HepG2 (cell line): ENCODE measurements around the gene ZNF793. TPM values are rescaled to one million over a fixed set of nuclear protein-coding genes. Genes with fewer than 3 reads are reported as not detected.
A peak's percentile ranks its signal among the peaks of the same experiment; 100 is the strongest.

Source experiments
- ATAC-seq: fragments of 200-7000 bp; cut with Tn5 transposase; 3 replicates; pipeline ENCODE4 v1.9.1; 2020; ENCODE audit warnings: mild to moderate bottlenecking, moderate library complexity
- BruUV-seq: library from RNA; stranded (reverse); fragments of 400-500 nt; replicated peaks from 2 replicates; lab custom pipeline; 2021; lab: Mats Ljungman, UMichigan
- CTCF ChIA-PET: fragments of 300-600 bp; formaldehyde crosslinking; extraction: SDS; loops from one replicate; lab custom pipeline; 2021; ENCODE audit warnings: low total read pairs, inconsistent platforms, low intra/inter-chr PET ratio; lab: Yijun Ruan, JAX
- POLR2A ChIA-PET: fragments of 350-600 bp; sonication (Branson Sonifier 250); formaldehyde crosslinking; loops from one replicate; lab custom pipeline; 2020; ENCODE audit warnings: antibody characterized with exemption, inconsistent platforms; lab: Yijun Ruan, JAX
- DNase-seq: peaks from one replicate; pipeline ENCODE4 v3.0.0-alpha.2; 2015; ENCODE audit warnings: low spot score
- FAIRE-seq: peaks from 3 replicates; lab custom pipeline; 2011; peaks lifted over from hg19 to GRCh38; lab: Jason Lieb, UNC
- H2AFZ ChIP-seq: one replicate; pipeline ENCODE4 v1.6.1; 2011; ENCODE audit warnings: low read length, inconsistent platforms
- H3K27ac ChIP-seq: fragments of 300-600 bp; 3 replicates; pipeline ENCODE4 v1.8.0; 2011; ENCODE audit warnings: mixed run types, mild to moderate bottlenecking, mixed read lengths, low read length, inconsistent platforms; ENCODE audit not compliant: insufficient read depth; ENCODE audit errors: extremely low read length
- H3K27me3 ChIP-seq, 2 experiments: fragments of 200-600 bp in 1 of 2; 2 replicates in 1 of 2; 3 replicates in 1 of 2; pipeline versions ENCODE4 v1.6.0 to v1.8.0; 2011; ENCODE audit warnings: low read length in 2 of 2, mild to moderate bottlenecking in 2 of 2, moderate library complexity in 2 of 2, inconsistent platforms in 1 of 2; ENCODE audit not compliant: insufficient read depth in 2 of 2, control insufficient read depth in 1 of 2
- H3K36me3 ChIP-seq, 2 experiments: fragments of 200-600 bp in 1 of 2; replicated peaks in 1 of 2; 2 replicates in 1 of 2; 3 replicates in 1 of 2; pipeline versions ENCODE4 v1.5.1 to v1.8.0; 2011; ENCODE audit warnings: low read length in 2 of 2, inconsistent platforms in 1 of 2; ENCODE audit not compliant: insufficient read depth in 2 of 2, control insufficient read depth in 1 of 2
- H3K4me1 ChIP-seq: 2 replicates; pipeline ENCODE4 v1.5.1; 2012; ENCODE audit warnings: low read length, inconsistent platforms; ENCODE audit not compliant: insufficient read depth
- H3K4me2 ChIP-seq: 2 replicates; pipeline ENCODE4 v1.6.0; 2011; ENCODE audit warnings: low read depth, low read length, inconsistent platforms
- H3K4me3 ChIP-seq, 3 experiments: fragments of 200-600 bp in 1 of 3; sonication (generic), shearing (Covaris generic) in 1 of 3; replicated peaks in 1 of 3; 2 replicates each; pipeline ENCODE4 v1.5.1; 2011 to 2016; ENCODE audit warnings: low read length in 3 of 3, inconsistent platforms in 2 of 3, low read depth in 2 of 3, mild to moderate bottlenecking in 2 of 3, control low read depth in 1 of 3, mixed read lengths in 1 of 3; ENCODE audit not compliant: insufficient read depth in 1 of 3
- H3K79me2 ChIP-seq: one replicate; pipeline ENCODE4 v1.6.1; 2011; ENCODE audit warnings: low read length, inconsistent platforms; ENCODE audit not compliant: insufficient read depth
- H3K9ac ChIP-seq: 2 replicates; pipeline ENCODE4 v1.6.0; 2011; ENCODE audit warnings: mild to moderate bottlenecking, low read depth, low read length, inconsistent platforms; ENCODE audit not compliant: insufficient read depth
- H3K9me3 ChIP-seq: 2 replicates; pipeline ENCODE4 v1.5.1; 2012; ENCODE audit warnings: mild to moderate bottlenecking, low read length
- H4K20me1 ChIP-seq: 2 replicates; pipeline ENCODE4 v1.6.0; 2011; ENCODE audit warnings: inconsistent platforms, mild to moderate bottlenecking, low read length, moderate library complexity; ENCODE audit not compliant: insufficient read depth
- ATF7 ChIP-seq, 2 experiments: fragments of 450-650 bp in 1 of 2; sonication (generic) in 1 of 2; formaldehyde crosslinking in 1 of 2; IDR thresholded peaks; 2 replicates each; pipeline versions ENCODE4 v1.4.0 to v1.6.1; 2016 to 2020; ENCODE audit warnings: antibody characterized with exemption in 1 of 2, mild to moderate bottlenecking in 1 of 2, missing genetic modification reagents in 1 of 2
- NCOR1 ChIP-seq: fragments of 200-600 bp; sonication (generic); IDR thresholded peaks from 2 replicates; pipeline ENCODE4 v1.7.0; 2017; ENCODE audit warnings: antibody characterized with exemption, low read length, borderline replicate concordance
- ZNF235 ChIP-seq: sonication (generic); formaldehyde crosslinking; IDR thresholded peaks from 2 replicates; pipeline ENCODE4 v1.8.1; 2023; ENCODE audit warnings: mild to moderate bottlenecking, missing genetic modification reagents, borderline replicate concordance
- ZNF274 ChIP-seq: sonication (generic); formaldehyde crosslinking; IDR thresholded peaks from 2 replicates; pipeline ENCODE4 v1.5.1; 2020; ENCODE audit warnings: mild to moderate bottlenecking, missing genetic modification reagents
- ZNF33B ChIP-seq: sonication (generic); formaldehyde crosslinking; IDR thresholded peaks from 2 replicates; pipeline ENCODE4 v1.5.1; 2020; ENCODE audit warnings: mild to moderate bottlenecking, missing genetic modification reagents
- WGBS: methylation state at CpG from one replicate; pipeline ENCODE4 v1.1.6; 2017; ENCODE audit warnings: low lambda C conversion rate; 5-methylcytosine and 5-hydroxymethylcytosine counted together
- in situ Hi-C: cut with HindIII; loops from 2 replicates; pipeline ENCODE4 v1.10.0; 2017; ENCODE audit warnings: low pct_unique_long_range_greater_than_20kb; ENCODE audit not compliant: extremely low pct_ligation_motif_present
- intact Hi-C: fragments of 100-400 bp; cut with micrococcal nuclease; formaldehyde crosslinking; loops from one replicate; pipeline ENCODE4 v1.10.0; 2022; ENCODE audit not compliant: unreplicated experiment
- polyA plus RNA-seq, 8 experiments: library from polyadenylated mRNA; depleted of rRNA in 3 of 8; stranded (reverse) in 7 of 8; unstranded in 1 of 8; fragments of >200 nt; fragmentation: Illumina TruSeq in 4 of 8; extraction: Trizol in 4 of 8; gene quantifications; 2 replicates each; pipeline versions ENCODE4 v1.2.1 to v1.2.3, GENCODE V29; 2011 to 2016; ENCODE audit warnings: low read depth in 4 of 8, missing spikeins in 1 of 8, mixed read lengths in 1 of 8; ENCODE audit not compliant: insufficient read depth in 1 of 8
- total RNA-seq, 5 experiments: library from RNA; depleted of rRNA; stranded (reverse); fragments of >200 nt; fragmentation: Illumina TruSeq; extraction: Trizol; gene quantifications; 2 replicates each; pipeline ENCODE4 v1.2.3, GENCODE V29; 2016; ENCODE audit warnings: low read depth in 1 of 5
- TF ChIP-seq, protein P1 (sequence below): IDR thresholded peaks from 2 replicates; pipeline ENCODE4 v1.6.1; 2016; ENCODE audit warnings: mild to moderate bottlenecking, missing biosample characterization, missing genetic modification reagents
- TF ChIP-seq, protein P2 (sequence below): sonication (generic); formaldehyde crosslinking; IDR thresholded peaks from 2 replicates; pipeline ENCODE4 v1.4.0; 2020; ENCODE audit warnings: missing genetic modification reagents

Gene ZNF793
- total and polyA plus RNA-seq, 2 of the 13 experiments (the other 11 are each of a cell fraction or from before 2014, with no cell fraction given) = 0.13 to 0.35 TPM

DNA sequence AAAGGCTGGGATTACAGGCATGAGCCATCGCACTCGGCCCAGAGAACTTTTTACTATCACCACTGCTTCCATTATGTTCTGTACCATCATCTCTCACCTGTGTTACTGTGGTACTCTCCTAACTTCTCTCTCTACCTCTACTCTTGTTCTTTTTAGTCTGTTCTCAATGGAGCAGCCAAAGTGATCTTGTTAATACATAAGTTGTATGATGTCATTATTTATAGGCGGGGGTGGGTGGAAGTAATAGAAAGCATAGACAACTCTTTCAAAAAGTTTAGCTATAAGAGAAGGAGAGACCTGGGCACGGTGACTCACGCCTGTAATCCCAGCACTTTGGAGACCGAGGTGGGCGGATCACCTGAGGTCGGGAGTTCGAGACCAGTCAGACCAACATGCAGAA lies 34.6 kb upstream of the ZNF793 start:
- Histone ChIP-seq H3K4me1 (peaks cover 18% of the 10 kb centered on the region), H3K79me2 (no peaks in the 10 kb centered on the region), H3K9me3 (peaks cover 33% of the 10 kb centered on the region), H3K9ac (no peak overlapping the region), H3K4me3 (no peak overlapping the region), H4K20me1 (no peaks in the 10 kb centered on the region), H3K27me3 (no peaks in the 10 kb centered on the region; a peak in 1 of 5 replicates), H3K36me3 (peaks cover 2 to 12% of the 10 kb centered on the region in 2 experiments; a peak in 4 of 5 replicates), H2AFZ (no peak overlapping the region), H3K27ac (no peak overlapping the region), H3K4me2 (no peak overlapping the region)
- no peak for FAIRE-seq
- POLR2A ChIA-PET = no interaction called here
- no TSS peak for BruUV-seq
- intact Hi-C loops = no loop called here
- CTCF ChIA-PET = no interaction called here
- in situ Hi-C loops = no loop called here
- TF ChIP-seq ATF7 (IDR thresholded peaks at IDR 0.05) = peak; percentile 88
- TF ChIP-seq ATF7 (CRISPR knock-in tag; IDR thresholded peaks at IDR 0.05) = no peak
- TF ChIP-seq, protein P1, sequence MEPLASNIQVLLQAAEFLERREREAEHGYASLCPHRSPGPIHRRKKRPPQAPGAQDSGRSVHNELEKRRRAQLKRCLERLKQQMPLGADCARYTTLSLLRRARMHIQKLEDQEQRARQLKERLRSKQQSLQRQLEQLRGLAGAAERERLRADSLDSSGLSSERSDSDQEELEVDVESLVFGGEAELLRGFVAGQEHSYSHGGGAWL (CRISPR knock-in tag) = no peak
- no peak for DNase-seq
- ATAC-seq = no peak
- WGBS = 98% methylated on average over 9 of the region's 9 CpGs

DNA sequence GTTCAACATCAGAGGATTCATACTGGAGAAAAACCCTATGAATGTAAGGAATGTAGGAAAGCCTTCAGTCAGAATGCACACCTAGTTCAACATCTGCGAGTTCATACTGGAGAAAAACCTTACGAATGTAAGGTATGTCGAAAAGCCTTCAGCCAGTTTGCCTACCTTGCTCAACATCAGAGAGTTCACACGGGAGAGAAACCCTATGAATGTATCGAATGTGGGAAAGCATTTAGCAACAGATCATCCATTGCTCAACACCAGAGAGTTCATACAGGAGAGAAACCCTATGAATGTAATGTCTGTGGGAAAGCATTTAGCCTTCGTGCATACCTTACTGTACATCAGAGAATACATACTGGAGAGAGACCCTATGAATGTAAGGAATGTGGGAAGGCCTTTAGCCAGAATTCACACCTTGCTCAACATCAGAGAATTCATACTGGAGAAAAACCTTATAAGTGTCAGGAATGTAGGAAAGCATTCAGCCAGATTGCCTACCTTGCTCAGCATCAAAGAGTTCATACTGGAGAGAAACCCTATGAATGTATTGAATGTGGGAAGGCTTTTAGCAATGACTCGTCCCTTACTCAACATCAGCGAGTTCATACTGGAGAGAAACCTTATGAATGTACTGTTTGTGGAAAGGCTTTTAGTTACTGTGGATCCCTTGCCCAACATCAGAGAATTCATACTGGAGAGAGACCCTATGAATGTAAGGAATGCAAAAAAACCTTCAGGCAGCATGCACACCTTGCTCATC lies 22.2 kb upstream of the ZNF793 start:
- H2AFZ ChIP-seq = no peak overlapping the region
- no peak overlapping the region for H3K4me3 ChIP-seq
- no peaks in the 10 kb centered on the region for H3K27me3 ChIP-seq
- DNase-seq = no peak
- H3K79me2 ChIP-seq = no peaks in the 10 kb centered on the region
- peaks cover 0 to 2% of the 10 kb centered on the region in 2 experiments; a peak in 2 of 5 replicates for H3K36me3 ChIP-seq
- no peak overlapping the region for H3K27ac ChIP-seq
- ATAC-seq = no peak
- POLR2A ChIA-PET = no interaction called here
- TF ChIP-seq ZNF235 = no peak
- TF ChIP-seq, protein P2, sequence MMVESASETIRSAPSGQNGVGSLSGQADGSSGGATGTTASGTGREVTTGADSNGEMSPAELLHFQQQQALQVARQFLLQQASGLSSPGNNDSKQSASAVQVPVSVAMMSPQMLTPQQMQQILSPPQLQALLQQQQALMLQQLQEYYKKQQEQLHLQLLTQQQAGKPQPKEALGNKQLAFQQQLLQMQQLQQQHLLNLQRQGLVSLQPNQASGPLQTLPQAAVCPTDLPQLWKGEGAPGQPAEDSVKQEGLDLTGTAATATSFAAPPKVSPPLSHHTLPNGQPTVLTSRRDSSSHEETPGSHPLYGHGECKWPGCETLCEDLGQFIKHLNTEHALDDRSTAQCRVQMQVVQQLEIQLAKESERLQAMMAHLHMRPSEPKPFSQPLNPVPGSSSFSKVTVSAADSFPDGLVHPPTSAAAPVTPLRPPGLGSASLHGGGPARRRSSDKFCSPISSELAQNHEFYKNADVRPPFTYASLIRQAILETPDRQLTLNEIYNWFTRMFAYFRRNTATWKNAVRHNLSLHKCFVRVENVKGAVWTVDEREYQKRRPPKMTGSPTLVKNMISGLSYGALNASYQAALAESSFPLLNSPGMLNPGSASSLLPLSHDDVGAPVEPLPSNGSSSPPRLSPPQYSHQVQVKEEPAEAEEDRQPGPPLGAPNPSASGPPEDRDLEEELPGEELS (CRISPR knock-in tag) = no peak
- no peak for TF ChIP-seq ZNF33B (CRISPR knock-in tag)
- no peak for TF ChIP-seq NCOR1
- peak; percentile 99 for TF ChIP-seq ZNF274
- no peak overlapping the region for H3K4me2 ChIP-seq
- H3K9ac ChIP-seq = no peak overlapping the region
- intact Hi-C loops (no loop called here), in situ Hi-C loops (no loop called here)
- FAIRE-seq = no peak
- BruUV-seq = no TSS peak
- H3K4me1 ChIP-seq = no peaks in the 10 kb centered on the region
- H4K20me1 ChIP-seq = no peaks in the 10 kb centered on the region
- WGBS = 93% methylated on average over 8 of the region's 8 CpGs
- CTCF ChIA-PET = no interaction called here
- peaks cover 92% of the 10 kb centered on the region for H3K9me3 ChIP-seq
